Peyer's patch (tissue), 4 donors: Measurements from ENCODE around the gene FRMD4A.

Experiments used
- POLR2A ChIP-seq, 2 donors: fragments of 450-650 bp; IDR thresholded peaks; one replicate each; pipeline ENCODE4 v1.5.1; 2017; ENCODE audit warnings: antibody characterized with exemption in 2 of 2, mild to moderate bottlenecking in 2 of 2, moderate library complexity in 2 of 2
- TF ChIP-seq, protein P1 (sequence below), 6 experiments: fragments of 450-650 bp in 4 of 6; fragments of 200-600 bp in 2 of 6; sonication (generic) in 1 of 6; IDR thresholded peaks; one replicate each; pipeline ENCODE4 v1.5.1; 2017 to 2019; ENCODE audit warnings: antibody characterized with exemption in 6 of 6, mild to moderate bottlenecking in 3 of 6, moderate library complexity in 1 of 6

DNA sequence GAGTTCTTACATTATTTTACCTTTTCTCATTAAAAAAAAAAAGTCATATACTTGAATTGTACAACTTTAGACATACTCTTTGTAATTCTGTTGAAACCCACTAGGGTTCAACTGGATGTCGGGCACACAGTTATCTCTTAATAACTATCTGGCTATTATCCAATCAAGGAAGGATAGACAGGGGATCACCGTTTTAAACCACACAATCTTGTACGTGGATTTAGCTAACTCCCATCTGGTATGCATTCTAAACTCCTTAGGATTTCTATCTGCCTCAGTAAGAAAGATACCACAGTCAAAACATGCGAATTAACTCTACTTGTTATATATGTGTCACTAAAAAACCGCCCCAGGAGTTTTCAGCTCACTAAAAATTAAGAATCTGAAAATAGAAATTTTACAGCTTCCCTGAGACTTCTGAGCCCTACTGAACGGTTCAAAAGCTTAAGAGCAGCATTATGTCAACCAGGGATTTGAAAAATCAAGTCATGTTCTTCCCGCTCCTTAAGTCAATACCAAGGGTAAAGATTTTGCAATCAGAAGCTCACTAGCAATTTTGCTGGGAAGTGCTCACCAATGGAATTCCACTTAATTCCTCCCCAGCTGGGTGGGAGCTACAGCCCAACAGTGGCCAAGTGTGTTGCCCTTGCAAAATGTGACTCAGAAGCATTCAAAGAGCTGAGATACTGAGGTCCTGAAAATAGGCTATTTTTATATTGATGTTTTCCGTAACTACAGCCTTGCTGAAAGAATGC is 267.0 kb downstream of the FRMD4A start:
- TF ChIP-seq, protein P1, sequence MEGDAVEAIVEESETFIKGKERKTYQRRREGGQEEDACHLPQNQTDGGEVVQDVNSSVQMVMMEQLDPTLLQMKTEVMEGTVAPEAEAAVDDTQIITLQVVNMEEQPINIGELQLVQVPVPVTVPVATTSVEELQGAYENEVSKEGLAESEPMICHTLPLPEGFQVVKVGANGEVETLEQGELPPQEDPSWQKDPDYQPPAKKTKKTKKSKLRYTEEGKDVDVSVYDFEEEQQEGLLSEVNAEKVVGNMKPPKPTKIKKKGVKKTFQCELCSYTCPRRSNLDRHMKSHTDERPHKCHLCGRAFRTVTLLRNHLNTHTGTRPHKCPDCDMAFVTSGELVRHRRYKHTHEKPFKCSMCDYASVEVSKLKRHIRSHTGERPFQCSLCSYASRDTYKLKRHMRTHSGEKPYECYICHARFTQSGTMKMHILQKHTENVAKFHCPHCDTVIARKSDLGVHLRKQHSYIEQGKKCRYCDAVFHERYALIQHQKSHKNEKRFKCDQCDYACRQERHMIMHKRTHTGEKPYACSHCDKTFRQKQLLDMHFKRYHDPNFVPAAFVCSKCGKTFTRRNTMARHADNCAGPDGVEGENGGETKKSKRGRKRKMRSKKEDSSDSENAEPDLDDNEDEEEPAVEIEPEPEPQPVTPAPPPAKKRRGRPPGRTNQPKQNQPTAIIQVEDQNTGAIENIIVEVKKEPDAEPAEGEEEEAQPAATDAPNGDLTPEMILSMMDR (IDR thresholded peaks at IDR 0.05), result no peak
- TF ChIP-seq POLR2A (IDR thresholded peaks at IDR 0.05), result no peak
